HG03159 (cell line): ENCODE measurements around the gene PDGFB.

Source experiments
- ATAC-seq: cut with Tn5 transposase; IDR thresholded peaks from one replicate; pipeline ENCODE4 v1.9.1; 2021; ENCODE audit warnings: mild to moderate bottlenecking, moderate library complexity; ENCODE audit not compliant: unreplicated experiment

The PDGFB gene

DNA sequence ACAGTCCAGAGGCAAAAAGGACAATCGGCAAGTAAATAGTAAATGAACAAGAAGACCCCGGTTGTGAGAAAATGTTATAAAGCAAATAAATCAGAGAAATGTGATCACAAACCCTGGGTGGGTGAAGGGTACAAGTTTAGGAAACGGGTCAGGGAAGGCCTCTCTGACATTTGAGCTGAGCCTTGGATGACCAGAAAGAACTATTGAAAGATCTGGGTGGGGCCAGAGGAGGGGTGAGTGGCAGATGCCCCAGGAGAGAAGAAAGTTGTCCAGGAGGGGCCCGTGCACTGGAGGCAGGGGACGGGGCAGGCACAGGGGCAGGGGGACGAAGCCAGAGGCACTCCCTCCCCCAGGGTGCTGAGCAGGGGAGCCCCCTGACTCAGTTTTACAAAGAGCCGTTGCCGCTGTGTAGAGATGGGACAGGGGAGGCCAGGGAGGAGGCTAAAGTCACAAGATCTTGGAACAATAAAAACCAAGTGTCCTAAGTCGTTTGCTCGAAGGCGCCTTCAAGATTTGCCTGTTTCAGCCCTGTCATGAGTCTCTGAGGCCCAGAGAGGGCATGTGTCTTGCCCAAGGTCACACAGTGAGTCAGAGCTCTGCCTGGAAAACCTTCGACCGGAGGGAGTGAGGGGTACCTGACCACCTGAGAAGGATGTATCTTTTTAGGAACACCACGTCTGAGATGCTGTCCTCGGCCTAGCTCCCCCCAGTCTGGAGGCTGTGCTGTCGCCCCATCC is 10.8 kb upstream of the PDGFB start:
- ATAC-seq, result no peak

DNA sequence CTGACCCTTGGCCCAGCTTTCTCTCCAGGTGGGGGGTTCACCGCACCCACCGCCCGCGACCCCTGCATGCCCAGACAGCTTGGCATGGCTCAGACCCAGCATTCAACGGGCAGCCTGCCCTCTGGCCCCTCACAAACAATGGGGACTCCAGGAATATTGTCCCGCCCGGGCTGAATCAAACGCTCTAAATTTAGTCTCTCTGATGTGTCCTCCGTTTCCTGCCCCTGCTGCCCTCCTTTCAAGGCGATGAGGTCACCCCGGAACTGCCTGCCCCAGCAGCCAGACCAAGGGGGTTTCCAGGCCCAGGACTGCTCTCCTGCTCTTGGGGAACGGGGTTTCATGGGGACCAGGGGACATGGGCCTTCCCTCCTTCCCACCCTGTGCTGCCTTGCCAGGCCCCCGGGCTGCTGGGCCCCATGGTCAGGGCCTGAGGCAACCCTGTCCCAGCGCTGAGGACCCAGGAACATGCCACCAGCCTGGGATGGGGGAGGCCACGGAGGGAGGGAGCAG is 10.1 kb upstream of the PDGFB start:
- ATAC-seq, result no peak

DNA sequence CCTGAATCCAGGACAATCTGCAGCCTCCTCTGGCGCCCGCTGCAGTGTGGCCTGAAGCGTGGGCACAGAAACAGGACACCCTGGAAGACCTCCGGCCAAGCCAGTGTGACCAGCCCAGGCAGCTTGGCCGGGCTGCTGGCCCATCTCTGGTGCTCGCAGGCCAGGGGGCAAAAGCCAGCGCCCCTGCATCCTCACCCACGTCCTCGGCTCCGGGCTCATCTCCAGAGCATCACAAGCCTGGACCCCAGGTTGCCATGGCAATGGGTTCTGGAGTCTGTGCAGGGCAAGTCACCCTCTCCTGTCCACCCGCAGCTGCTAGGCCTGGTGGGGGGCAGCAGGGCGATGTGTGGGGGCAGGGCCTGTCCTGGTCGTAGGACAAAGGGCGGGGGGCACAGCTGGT is 9.3 kb upstream of the PDGFB start:
- no peak for ATAC-seq

DNA sequence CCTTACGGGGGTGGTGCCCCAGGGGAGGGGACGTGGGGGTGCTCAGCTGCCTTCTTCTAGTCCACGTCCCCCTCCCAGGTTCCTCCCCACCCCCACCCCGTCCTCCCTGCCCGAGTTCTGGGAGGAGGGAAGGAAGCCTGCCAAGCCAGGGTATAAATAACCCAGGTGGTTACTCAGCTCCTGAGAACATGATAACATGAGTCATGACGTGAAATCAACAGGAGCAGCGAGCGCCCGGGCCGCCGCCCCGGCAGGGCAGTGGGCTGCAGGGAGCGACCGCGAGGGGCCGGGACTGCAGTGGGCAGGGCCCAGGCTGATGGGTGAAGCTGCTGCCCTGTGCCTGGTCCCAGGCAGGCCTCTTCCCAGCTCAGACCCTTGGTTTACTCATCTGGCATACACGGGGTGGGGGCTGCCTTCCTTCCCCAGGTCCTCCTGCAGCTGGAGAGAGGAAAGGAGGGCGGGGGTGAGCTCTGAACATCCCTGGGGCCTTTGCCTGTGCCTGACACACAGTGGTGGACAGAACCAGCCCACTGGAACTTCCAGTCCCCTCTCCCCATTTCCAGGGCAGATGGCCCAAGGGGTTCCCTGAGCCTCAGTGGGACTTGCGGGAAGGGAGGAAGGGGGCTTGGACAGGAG is 8.8 kb upstream of the PDGFB start:
- ATAC-seq, result no peak

DNA sequence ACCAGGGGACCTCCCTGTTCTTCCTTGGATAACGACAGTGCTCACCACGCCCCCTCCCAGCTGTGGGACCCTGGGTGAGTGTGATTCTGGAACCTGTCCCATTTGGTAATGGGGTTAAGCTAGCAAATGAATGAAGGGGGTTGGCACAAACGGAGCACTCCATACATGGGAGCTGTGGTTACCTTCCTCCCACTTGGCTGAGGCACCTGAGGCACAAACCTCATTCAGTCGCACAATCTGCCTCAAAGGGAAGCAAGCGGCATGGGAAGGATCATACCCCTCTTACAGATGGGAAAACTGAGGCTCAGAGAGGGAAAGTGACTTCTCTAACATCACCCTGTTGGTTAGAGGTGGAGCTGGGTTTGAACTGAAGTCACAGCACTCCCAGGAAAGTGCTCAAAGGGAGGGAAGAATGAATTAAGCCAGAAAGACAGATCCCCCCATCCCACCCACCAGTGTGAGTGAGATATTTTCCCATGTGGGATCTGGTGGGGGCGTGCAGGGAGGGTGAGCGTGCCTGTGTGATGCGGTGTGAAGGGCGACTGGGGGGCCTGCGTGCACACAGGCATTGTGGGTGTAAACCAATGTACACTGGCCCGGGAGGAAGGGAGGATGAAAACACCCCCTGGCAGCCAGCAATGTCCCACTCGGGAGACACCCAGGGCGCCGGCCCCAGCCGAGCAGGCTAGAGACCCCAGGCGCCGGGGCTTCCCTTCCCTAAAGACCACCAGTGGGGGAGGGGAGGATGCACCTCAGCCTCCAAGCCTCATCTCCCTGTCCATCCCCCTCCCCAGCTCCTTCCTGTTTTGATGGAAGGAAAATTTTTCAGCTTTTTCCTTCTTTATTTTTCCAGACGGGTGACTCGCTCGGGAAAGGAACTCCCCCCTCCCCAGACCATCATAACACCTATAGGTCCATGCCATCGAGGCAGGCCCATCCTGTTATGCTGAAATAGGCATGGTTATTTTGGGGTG is 8.0 kb upstream of the PDGFB start:
- ATAC-seq, result no peak

DNA sequence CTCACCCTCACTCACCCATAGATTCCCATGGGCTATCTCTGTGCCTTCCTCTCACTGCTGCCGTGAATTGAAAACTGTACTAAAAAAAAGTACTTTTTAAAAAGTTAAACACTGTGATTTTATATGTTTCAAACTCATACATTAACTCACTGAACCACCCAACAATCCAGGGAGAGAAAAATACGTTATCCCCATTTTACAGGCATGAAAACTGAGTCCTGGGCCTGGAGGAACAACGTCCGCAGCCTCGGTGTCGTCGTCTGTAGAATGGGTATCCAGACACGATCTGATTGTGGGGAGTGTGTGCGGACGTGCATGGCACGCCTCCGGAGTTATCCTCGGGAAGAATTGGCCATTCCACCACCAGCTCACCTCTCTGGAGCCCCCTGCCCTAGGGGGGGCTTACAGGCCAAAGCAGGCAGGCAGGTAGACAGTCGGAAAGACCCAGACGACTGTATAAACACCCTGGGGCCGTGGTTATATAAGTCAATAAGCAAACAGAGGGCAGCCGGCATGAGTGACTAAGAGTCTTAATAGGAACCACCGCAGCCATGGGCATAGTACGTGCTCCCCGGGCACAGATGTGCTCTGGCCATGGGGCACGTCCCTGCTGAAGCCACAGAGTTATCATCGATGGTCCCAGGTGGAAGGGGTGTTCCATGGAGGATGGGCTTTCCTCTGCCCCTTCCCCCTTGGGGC is 7.1 kb upstream of the PDGFB start:
- ATAC-seq, result no peak

DNA sequence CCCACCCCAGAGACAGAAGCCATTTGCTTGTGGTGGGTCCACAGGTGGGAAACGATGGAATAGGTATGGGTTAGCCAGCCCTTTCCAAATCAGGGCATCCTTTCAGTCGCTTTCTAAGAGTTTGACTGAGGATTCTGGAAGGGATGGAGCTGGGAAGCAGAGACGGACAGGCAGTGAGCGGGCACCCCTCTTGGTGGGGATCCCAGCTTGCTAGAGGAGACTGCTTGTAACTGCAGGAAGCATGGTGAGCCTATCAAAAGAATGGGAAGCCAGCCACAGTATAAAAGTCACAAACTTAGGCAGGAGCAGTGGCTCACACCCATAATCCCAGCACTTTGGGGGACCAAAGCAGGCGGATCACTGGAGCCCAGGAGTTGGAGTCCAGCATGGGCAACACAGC is 6.1 kb upstream of the PDGFB start:
- ATAC-seq, result no peak

DNA sequence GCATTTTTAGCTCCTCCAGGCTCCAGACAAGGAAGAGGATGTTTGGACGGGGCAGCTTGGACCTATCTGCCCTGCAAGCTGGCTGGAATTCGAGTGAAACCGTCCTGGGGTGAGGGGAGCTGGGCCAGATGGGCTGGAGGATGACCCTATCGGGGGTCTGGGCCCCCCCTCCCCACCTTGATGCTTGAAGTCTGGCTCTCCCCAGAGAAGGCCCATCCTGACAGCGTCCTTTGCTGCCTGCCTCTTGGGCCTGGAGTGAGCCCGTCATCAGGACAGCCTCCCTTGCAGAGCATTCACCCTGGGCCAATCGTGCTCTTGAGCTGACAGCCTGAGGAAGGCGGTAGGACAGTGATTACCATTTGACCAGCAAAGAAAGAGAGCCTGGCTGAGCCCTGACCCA is 5.3 kb upstream of the PDGFB start:
- ATAC-seq, result no peak

DNA sequence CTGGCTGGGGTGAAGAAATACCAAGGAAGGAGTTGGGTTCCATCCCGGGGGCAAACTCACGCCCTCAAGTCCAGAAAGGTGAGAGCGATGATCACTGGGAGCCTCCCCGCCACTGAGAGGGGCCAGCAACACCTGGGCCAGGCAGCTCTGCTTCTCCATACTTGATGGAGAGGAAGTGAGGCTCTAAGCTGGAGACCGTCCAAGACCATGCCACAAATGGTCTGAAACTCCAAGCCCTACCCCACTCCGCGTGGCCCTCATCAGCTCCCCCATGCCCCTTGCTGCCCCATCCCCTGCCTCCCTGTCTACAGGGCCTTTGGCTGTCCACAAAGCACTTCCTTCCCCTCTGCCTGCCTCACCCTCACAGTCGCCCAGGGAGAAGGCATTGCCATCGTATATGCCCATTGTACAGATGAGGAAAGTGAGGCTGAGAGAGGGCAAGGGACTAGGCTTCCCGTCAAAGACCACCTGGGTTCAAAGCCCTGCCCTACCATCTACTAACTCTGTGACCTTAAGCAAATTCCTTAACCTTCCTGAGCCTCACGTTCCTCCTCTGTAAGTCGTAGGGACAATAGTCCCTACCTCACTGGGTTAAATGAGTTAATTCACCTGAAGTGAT is 4.4 kb upstream of the PDGFB start:
- ATAC-seq, result no peak

DNA sequence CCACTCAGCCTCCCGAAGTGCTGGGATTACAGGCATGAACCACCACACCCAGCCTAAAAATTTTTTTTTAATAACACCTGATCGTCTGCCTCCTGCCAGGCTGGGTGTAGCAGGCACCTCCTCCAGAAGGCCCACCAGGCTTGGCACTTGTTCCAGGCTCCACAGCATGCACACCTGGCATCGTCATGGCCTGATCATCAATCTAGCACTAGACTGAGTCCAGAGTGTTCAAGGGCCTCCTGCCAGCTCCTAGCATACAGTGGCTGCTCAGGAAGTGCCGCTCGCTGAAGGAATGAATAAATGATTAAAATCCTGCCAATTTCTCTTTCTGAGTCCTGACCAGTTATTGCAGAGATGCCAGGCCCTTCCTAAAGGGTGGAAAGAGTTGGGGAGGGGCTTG is 3.5 kb upstream of the PDGFB start:
- ATAC-seq, result no peak

DNA sequence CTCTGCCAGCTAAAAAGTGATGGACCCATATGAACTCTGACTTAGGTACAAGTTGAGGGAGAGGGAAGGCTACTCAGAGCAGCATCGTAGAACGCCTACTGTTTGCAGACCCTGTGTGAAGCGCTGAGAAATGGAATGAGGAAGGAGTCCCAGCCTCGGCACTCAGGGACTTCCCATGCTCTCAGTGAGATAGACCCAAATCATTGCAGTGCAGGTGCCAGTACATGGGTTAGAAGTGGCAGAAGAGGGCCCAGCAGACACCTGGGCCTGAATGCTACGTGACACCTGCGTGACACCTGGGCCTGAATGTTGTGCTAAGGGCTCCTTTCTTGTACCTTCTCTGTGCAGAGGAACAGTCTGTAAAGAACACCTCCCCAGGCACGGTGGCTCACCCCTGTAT is 2.6 kb upstream of the PDGFB start:
- no peak for ATAC-seq

DNA sequence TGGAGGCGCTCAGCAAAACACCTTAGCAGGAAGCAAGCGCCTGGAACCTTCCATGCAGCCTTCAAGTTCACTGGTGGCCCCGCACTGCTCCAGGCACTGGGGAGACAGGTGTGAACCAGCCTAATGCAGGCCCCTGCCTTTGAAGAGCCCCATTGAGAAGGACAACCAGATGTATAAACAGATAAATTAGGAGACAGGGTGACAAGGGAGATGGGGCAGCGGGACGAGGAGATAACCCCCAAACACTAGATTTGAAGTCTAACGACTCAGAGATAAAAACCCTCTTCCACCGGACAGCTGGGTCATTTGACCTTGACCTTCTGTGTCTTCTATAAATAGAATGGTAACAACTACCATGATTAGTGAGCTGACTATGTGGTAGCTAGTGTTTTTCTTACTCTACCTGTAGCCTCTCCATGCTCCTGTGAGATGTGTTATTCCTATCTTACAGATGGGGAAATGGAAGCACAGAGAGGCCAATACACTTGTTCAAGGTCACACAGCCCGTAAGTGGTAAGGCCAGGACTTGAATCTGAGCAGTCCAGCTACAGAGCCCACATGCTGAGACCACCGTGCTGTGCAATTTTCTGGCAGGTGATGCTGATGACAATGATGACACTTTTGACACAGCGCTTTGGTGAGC is 2.0 kb upstream of the PDGFB start:
- ATAC-seq, result no peak

DNA sequence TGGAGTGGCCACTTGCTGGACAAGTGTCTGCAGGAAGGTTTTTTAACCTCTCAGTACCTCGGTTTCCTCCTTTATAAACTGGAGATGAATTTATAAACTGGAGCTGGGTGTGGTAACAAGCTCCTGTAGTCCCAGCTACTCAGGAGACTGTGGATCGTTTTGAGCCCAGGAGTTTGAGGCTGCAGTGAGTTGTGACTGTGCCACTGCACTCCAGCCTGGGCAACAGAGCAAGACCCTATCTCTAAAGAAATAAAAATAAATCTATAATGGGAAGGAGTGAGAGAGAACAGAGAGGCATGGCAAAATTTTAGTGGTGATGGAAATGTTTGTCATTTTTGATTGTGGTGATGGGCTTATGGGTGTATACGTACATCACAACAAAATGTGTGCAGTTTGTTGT is 1.4 kb upstream of the PDGFB start:
- no peak for ATAC-seq

DNA sequence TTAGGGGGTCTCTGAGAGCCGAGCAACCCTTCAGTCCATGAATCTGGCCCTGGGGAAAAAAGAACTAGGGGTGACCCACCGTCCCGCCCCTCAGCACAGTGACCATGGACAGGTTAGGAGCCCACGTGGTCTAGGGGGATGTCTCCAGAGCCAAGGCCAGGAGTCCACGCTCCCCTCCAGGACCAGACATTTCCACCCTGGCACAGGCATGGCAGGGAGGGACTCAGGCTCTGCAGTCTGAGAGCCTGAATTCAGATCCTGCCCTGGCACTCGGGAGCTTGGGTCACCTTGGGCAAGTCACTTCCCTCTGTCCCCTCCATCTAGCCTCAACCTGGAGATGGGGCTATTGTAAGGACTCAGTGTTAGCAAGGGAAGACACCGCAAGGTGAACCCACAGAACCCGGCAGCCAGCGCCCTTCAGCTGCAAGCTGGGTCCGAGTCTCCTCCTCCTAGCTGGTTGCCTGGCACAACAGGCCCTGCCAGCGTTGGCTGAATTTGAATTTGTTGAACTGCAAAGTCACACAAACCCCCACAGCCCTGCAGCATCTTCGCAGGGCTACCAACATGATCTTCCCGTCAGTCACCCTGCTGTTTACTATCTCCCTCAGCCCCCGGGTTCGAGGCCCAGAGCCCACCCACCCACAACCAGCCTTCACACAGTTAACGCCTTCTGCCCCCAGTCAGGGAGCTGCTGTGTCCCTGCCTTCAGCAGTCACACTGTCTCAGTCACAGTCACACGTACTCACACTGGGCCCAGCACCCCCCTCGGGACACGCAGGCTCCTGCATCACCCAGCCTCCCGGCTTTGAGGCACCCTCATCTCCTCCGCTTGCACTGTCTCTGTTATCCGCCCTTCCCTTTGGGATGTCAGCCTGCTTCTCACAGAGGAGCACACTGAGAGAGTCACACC is 603 bp upstream of the PDGFB start:
- no peak for ATAC-seq

DNA sequence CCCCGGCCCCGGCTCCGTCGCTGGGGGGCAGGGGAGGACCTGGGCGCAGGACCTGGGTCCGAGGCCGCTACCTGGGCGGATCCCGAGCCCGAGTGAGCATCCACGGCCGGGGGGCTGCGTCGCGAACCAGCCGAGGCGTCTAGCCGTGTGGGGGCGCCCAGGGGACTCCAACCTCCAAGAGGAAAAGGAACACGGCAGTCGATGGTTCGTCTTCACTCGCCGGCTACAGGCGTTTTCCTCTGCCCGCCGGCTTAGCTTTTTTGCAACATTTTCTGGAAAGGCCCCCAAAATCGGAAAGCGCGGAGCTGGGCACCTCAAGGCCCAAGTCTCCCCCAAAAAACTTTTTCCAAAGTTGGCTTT is 666 bp downstream of the PDGFB start:
- ATAC-seq, result no peak

DNA sequence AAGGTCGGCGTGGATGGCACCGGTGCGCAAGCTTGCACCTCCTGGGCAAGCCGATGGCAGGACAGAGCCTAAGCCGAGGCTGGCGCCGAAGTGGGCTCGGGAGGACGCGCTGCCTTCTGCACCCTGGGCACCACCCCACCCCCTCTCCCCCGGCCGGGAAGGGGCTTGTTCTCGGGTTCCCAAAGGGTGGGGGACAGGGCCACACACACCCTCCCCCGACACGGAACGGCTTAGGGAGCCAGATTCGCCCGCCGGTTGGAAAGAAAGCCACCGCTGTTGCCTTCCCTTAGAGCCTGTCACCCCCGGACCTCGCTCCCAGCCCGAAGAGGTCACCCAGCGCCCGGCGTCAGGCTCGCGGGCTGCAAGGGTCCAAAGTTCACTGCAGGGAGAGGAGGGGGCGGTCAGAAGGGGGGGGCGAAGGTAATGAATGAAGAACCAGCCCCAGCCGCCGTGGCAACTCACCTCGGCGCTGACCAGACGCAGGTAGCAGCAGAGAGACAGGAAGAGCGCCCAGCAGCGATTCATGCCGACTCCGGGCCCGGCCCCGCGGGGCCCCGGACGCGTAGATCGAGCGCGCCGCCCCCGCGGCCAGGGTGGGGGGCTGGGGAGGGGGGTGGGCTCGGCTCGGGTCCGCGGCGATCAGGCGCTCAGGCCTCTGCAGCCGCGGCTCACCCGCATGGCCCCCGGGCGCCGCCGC is 1.2 kb downstream of the PDGFB start:
- ATAC-seq, result no peak

DNA sequence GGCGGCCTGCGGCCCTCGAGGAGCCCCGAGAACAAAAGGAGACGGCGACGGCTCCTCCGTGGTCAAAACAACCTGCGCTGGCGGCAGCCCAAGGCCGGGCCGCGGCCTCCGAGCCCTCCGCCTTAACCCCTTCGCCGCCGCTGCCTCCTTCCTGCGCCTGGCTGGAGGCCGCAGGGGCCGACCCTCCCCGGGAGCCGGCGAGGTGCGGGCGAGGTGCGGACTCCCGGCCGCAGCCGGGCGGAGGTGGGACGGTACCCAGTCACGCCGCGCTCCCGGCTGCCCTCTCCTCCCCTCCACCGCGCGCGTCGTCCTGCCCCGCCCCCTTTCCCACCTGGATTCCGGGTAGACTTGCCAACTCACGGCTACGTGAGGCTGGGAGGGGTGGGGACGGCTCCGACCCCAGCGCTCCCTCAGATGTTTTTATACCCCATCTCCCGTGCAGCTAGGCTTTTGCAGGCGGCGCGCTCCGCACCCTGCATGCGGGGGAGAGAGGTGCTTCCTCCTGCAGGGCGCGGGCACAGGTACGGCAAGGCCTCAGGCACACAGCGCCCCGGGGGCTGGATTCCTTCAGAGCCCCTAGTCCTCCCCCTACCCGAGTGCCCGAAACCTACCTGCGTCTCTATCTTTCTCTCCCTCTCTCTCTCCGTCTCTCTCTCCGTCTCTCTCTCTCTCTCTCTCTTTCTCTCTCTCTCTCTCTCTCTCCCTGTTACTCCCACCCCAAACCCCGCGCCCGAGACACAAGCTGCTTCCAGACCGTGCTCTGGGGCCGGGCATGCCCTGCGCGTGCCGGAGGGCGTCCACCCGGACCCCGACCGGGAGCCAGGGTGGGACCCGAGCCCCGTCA is 2.0 kb downstream of the PDGFB start:
- no peak for ATAC-seq
